HG03280 (cell line): ENCODE measurements around the gene FMNL2.

Experiments
- ATAC-seq: cut with Tn5 transposase; IDR thresholded peaks from one replicate; pipeline ENCODE4 v1.9.1; 2021; ENCODE audit warnings: mild to moderate bottlenecking, moderate library complexity; ENCODE audit not compliant: unreplicated experiment

Gene FMNL2

GRCh38 chr2:152443771-152444170 is 108.8 kb downstream of the FMNL2 start:
- no peak for ATAC-seq

GRCh38 chr2:152444448-152444847 is 109.5 kb downstream of the FMNL2 start:
- no peak for ATAC-seq

- no peak for ATAC-seq
Measured at GRCh38 chr2:152445375-152445774, 110.4 kb downstream of the FMNL2 start.

- no peak for ATAC-seq
Measured at GRCh38 chr2:152445791-152446201, 110.8 kb downstream of the FMNL2 start.

GRCh38 chr2:152446213-152446612 is 111.2 kb downstream of the FMNL2 start:
- ATAC-seq = no peak

GRCh38 chr2:152447897-152448296 is 112.9 kb downstream of the FMNL2 start:
- no peak for ATAC-seq

- no peak for ATAC-seq
Measured at GRCh38 chr2:152448606-152449005, 113.6 kb downstream of the FMNL2 start.

- no peak for ATAC-seq
Measured at GRCh38 chr2:152449578-152449977, 114.6 kb downstream of the FMNL2 start.

GRCh38 chr2:152450176-152450575 is 115.2 kb downstream of the FMNL2 start:
- ATAC-seq = no peak

- ATAC-seq = no peak
Measured at GRCh38 chr2:152452256-152452973, 117.4 kb downstream of the FMNL2 start.

GRCh38 chr2:152453129-152453911 is 118.3 kb downstream of the FMNL2 start:
- ATAC-seq = no peak

- ATAC-seq = no peak
Measured at GRCh38 chr2:152454371-152454770, 119.4 kb downstream of the FMNL2 start.

GRCh38 chr2:152454960-152455359 is 120.0 kb downstream of the FMNL2 start:
- no peak for ATAC-seq

- no peak for ATAC-seq
Measured at GRCh38 chr2:152455738-152456137, 120.8 kb downstream of the FMNL2 start.

- ATAC-seq = no peak
Measured at GRCh38 chr2:152456262-152456661, 121.3 kb downstream of the FMNL2 start.

- ATAC-seq = no peak
Measured at GRCh38 chr2:152458441-152458940, 123.5 kb downstream of the FMNL2 start.

GRCh38 chr2:152459091-152459490 is 124.1 kb downstream of the FMNL2 start:
- no peak for ATAC-seq

GRCh38 chr2:152460567-152460966 is 125.6 kb downstream of the FMNL2 start:
- ATAC-seq = no peak

GRCh38 chr2:152462120-152462519 is 127.1 kb downstream of the FMNL2 start:
- no peak for ATAC-seq

GRCh38 chr2:152462779-152463178 is 127.8 kb downstream of the FMNL2 start:
- ATAC-seq = no peak

- ATAC-seq = no peak
Measured at GRCh38 chr2:152464851-152465470, 130.0 kb downstream of the FMNL2 start.

- ATAC-seq = no peak
Measured at GRCh38 chr2:152465541-152465940, 130.6 kb downstream of the FMNL2 start.
